NCI-H2196 treated with DMSO at 0.1 percent for 48 hours (cell line): ENCODE results near the gene RBBP4.
"Not testable (repeated sequence)": the region's sequence is repeated elsewhere in the genome, so short reads cannot be mapped to it uniquely, and the experiment has no call there.

Source experiments
- DNase-seq: peaks from one replicate; lab custom pipeline; 2025; ENCODE audit not compliant: unreplicated experiment; lab: John Stamatoyannopoulos, UW

RBBP4 gene

GRCh38 chr1:32639489-32640075 is 11.4 kb upstream of the RBBP4 start:
- no peak for DNase-seq

GRCh38 chr1:32642292-32642827 is 8.6 kb upstream of the RBBP4 start:
- DNase-seq = not testable (repeated sequence)

GRCh38 chr1:32644426-32644825 is 6.6 kb upstream of the RBBP4 start:
- no peak for DNase-seq

GRCh38 chr1:32647308-32648134 is 3.5 kb upstream of the RBBP4 start:
- DNase-seq = no peak

- DNase-seq = peak; percentile 88
Measured at GRCh38 chr1:32650248-32650751, 708 bp upstream of the RBBP4 start, which contains the start of gene ZBTB8OS. Gene ZBTB8OS, minus strand, starts transcription at chr1:32650550. Its CDS starts 21 bp downstream, at chr1:32650529.

- DNase-seq = no peak
Measured at GRCh38 chr1:32651461-32652073, 559 bp downstream of the RBBP4 start.

GRCh38 chr1:32652244-32652962 is 1.4 kb downstream of the RBBP4 start:
- DNase-seq = no peak

GRCh38 chr1:32659581-32659980 is 8.6 kb downstream of the RBBP4 start:
- DNase-seq = no peak

- no peak for DNase-seq
Measured at GRCh38 chr1:32665915-32666314, 14.9 kb downstream of the RBBP4 start.

- no peak for DNase-seq
Measured at GRCh38 chr1:32666901-32667566, 16.0 kb downstream of the RBBP4 start.

GRCh38 chr1:32668716-32669115 is 17.7 kb downstream of the RBBP4 start:
- not testable (repeated sequence) for DNase-seq

- no peak for DNase-seq
Measured at GRCh38 chr1:32676945-32677344, 25.9 kb downstream of the RBBP4 start.

- DNase-seq = not testable (repeated sequence)
Measured at GRCh38 chr1:32679993-32680392, 29.0 kb downstream of the RBBP4 start.

GRCh38 chr1:32680642-32681041 is 29.6 kb downstream of the RBBP4 start:
- no peak for DNase-seq

- DNase-seq = no peak
Measured at GRCh38 chr1:32681509-32681908, 30.5 kb downstream of the RBBP4 start.

GRCh38 chr1:32681999-32682398 is 31.0 kb downstream of the RBBP4 start:
- DNase-seq = no peak

GRCh38 chr1:32683397-32683796 is 32.4 kb downstream of the RBBP4 start:
- DNase-seq = no peak

GRCh38 chr1:32684167-32684811 is 33.3 kb downstream of the RBBP4 start:
- no peak for DNase-seq

GRCh38 chr1:32685498-32685897 is 34.5 kb downstream of the RBBP4 start:
- DNase-seq = no peak

- DNase-seq = no peak
Measured at GRCh38 chr1:32686387-32686786, 35.4 kb downstream of the RBBP4 start.
